ENCODE measurements around the gene TANC1. TPM values are rescaled to one million over a fixed set of nuclear protein-coding genes. Genes with fewer than 3 reads are reported as not detected.

The TANC1 gene
- total RNA-seq, 4 donors from 2014 or later = 20.6 to 64.8 (median 31.5) TPM

GRCh38 chr2:159225025-159226016, 256.9 kb downstream of the TANC1 start:
- TF ChIP-seq CTCF (IDR thresholded peaks at IDR 0.05; ENCODE audit: low read depth) = no peak

- TF ChIP-seq CTCF (IDR thresholded peaks at IDR 0.05; ENCODE audit: low read depth) = no peak
Observed at GRCh38 chr2:159226059-159226461, 257.6 kb downstream of the TANC1 start.

GRCh38 chr2:159226608-159227385, 258.4 kb downstream of the TANC1 start:
- no peak for TF ChIP-seq CTCF (IDR thresholded peaks at IDR 0.05; ENCODE audit: low read depth)

- no peak for TF ChIP-seq CTCF (IDR thresholded peaks at IDR 0.05; ENCODE audit: low read depth)
Observed at GRCh38 chr2:159227467-159227866, 259.0 kb downstream of the TANC1 start.

GRCh38 chr2:159228081-159228581, 259.7 kb downstream of the TANC1 start:
- TF ChIP-seq CTCF (IDR thresholded peaks at IDR 0.05; ENCODE audit: low read depth) = no peak

GRCh38 chr2:159229476-159230144, 261.2 kb downstream of the TANC1 start:
- no peak for TF ChIP-seq CTCF (IDR thresholded peaks at IDR 0.05; ENCODE audit: low read depth)

Measured in subcutaneous adipose tissue (tissue), 4 donors.